DMS114 treated with DMSO at 0.1 percent for 48 hours (cell line): ENCODE data around the gene KCNQ1.

Experiments
- DNase-seq: peaks from one replicate; lab custom pipeline; 2025; ENCODE audit not compliant: unreplicated experiment; lab: John Stamatoyannopoulos, UW

KCNQ1 gene

GRCh38 chr11:2844996-2845395 is 400.2 kb downstream of the KCNQ1 start:
- no peak for DNase-seq

DNA sequence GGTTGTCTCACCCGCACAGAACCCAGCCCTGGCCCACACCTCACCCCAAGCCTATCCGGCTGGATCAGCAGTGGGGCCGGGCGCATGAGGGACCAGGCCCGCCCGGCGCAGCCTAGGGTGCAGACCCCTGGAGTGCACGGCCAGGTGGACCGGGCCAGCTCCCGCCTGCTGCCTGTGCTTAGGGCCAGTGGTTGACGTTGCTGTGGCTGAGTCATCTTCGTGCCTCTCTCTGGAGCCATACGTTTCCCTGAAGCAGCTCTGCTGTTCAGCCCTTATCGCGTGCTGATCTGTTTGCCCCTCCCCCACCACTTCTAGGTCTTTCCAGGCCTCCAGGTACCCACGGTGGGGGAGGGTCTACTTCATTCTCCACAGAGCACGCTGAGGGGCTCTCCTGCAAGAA is 401.2 kb downstream of the KCNQ1 start:
- DNase-seq, result no peak

DNA sequence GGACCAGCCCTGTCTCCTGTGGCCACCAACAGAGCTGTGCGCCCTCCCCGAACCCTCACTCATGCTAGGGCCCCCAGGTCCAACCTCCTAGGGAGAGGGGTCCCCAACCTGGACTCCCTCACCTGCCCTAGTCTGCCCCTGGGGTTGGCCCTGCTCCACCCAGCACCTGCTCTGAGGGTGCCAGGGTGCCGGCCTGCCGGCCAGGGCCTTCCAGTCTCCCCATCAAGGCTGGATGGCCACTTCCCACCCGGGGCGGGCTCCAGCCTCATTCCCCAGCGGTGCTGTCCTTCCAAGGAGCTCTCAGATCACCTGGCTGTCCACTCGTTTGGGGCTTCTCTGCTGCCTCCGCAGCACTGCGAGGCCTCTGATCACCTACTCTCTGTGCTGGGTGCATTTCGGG is 401.7 kb downstream of the KCNQ1 start:
- DNase-seq, result no peak

GRCh38 chr11:2847561-2847960 is 402.8 kb downstream of the KCNQ1 start:
- no peak for DNase-seq

DNA sequence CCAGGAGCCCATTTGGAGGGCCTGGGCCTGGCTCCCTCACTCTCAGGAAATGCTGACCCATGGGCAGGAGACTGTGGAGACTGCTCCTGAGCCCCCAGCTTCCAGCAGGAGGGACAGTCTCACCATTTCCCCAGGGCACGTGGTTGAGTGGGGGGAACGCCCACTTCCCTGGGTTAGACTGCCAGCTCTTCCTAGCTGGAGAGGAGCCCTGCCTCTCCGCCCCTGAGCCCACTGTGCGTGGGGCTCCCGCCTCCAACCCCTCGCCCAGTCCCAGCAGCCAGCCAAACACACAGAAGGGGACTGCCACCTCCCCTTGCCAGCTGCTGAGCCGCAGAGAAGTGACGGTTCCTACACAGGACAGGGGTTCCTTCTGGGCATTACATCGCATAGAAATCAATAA is 403.7 kb downstream of the KCNQ1 start:
- DNase-seq, result no peak

DNA sequence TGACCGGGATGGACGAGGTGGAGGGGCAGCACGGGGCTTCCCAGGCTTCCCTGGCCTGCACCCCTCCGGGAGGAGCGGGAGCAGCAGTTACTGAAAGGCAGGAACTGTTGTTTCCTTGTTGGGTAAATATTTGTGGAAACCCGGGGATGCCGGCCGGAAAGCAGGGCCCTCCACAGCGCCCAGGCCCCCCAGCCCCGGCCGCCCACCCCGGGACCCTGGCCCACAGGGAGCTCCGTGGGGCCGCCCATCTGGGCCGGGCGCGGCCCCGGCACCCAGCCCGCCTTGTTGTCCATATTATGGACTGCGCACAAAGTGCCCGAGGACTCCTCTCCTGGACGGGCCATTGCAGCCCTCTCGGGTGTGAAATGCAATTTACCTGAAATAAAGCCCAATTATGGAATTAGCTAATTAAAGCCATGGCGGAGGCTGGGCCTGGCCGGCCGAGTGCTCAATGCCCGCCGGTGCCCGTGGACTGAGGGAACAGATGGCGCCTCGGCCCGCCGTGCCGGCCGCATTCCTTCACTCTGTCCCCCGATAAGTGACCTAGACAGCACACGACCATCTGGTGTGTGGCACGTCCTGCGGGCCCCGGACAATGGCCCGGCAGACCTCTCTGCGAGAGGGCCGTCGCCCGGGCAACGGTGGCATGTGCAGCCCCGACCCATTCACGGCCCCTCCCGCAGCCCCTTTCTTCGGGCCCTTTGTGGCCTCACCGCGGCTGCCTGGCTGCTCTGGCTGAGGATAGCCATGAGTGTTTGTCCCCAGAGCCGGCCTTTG is 405.4 kb downstream of the KCNQ1 start:
- DNase-seq, result no peak

GRCh38 chr11:2853401-2853800 is 408.6 kb downstream of the KCNQ1 start:
- no peak for DNase-seq

- DNase-seq, result no peak
These were observed 409.3 kb downstream of the KCNQ1 start for GRCh38 chr11:2853997-2854560.

DNA sequence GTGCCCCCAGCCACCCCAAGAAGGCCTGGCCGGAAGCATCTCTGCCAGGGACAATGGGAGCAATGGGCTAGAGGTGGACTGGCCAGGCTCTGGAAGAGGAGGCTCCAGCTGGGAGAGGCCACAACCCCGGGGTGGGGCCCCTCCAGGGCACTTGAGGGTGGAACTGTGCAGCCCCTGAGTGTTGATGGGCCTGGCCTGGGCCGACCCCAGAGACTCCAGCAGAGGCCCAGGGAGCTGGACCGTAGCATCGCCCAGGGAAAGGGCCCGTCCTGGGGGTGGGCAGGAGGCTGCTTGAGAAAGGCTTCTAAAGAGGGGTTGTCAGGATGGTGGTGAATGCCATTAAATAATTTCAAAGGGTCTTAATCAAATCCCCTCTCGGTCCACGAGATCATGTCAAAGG is 410.4 kb downstream of the KCNQ1 start:
- no peak for DNase-seq

DNA sequence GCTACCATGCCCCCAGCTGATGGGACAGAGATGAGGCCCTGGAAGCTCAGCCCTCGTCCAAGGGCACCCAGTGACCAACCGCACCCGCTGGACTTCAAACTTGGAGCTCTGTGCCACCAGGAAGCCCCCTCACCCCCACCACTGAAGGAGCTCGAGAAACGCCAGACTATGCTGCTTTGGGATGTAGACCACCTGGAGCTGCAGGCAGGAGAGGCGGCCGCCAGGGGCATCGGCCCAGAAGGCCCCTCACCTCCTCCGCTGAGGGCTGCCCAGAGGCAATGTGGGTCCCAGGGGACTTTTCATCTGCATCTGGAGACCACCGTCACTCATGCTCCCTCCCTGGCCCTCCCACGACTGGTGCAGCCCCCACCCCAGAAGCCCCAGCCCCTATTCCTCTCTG is 412.5 kb downstream of the KCNQ1 start:
- no peak for DNase-seq

DNA sequence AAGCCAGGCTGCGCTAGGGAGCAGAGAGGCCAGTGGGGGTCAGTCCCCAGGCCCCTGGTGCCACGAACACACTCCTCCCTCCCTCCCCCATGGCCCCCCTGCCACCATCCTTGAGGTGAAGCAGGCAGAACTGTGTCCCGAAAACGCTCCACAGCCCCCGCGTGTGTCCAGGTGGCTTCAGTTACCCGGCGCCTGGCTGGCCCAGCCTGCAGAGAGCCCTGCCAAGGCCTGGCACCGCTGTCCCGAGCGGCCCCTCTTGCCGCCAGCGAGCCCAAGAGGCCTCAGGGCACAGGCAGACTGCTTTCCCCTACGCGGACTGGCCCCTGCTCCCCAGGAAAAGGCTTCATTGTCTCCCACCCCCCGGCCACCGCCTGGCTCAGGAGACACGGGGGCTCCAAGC is 413.1 kb downstream of the KCNQ1 start:
- DNase-seq, result no peak

DNA sequence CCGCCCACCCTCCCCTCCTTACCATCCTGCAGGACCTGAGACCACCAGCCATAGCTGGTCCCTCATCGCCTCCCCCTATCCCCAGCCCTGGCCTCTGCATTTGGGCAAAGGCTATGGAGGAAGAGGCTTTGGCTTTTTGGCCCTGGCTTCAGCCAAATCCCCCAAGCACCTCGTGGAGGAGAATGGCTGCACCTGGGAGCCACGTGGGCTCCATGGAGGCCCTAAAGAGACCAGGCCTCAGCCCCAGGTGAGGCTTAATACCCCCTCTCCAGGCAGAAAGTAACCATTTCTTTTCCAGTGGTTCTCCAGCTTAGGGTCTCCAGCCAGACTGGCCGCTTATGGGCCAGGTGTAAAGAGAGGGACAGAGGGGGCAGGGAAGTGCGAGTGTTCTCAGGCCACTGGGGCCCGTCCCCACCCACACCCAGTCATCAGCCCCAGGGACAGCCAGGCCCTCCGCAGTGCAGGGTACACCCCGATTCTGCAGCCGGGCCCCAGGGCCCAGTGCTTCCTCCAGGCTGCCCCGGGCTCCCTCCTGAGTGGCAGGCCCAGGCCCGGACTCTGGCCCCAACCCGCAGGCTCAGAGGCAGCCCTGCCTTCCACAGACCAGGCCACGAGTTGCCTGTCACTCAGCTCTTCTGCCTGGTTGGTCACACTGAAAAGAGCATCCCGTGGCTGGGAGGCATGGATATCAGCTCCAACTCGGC is 414.3 kb downstream of the KCNQ1 start:
- no peak for DNase-seq

- DNase-seq, result no peak
These were observed 414.9 kb downstream of the KCNQ1 start for GRCh38 chr11:2859699-2860037.

GRCh38 chr11:2860636-2861035 is 415.8 kb downstream of the KCNQ1 start:
- no peak for DNase-seq

DNA sequence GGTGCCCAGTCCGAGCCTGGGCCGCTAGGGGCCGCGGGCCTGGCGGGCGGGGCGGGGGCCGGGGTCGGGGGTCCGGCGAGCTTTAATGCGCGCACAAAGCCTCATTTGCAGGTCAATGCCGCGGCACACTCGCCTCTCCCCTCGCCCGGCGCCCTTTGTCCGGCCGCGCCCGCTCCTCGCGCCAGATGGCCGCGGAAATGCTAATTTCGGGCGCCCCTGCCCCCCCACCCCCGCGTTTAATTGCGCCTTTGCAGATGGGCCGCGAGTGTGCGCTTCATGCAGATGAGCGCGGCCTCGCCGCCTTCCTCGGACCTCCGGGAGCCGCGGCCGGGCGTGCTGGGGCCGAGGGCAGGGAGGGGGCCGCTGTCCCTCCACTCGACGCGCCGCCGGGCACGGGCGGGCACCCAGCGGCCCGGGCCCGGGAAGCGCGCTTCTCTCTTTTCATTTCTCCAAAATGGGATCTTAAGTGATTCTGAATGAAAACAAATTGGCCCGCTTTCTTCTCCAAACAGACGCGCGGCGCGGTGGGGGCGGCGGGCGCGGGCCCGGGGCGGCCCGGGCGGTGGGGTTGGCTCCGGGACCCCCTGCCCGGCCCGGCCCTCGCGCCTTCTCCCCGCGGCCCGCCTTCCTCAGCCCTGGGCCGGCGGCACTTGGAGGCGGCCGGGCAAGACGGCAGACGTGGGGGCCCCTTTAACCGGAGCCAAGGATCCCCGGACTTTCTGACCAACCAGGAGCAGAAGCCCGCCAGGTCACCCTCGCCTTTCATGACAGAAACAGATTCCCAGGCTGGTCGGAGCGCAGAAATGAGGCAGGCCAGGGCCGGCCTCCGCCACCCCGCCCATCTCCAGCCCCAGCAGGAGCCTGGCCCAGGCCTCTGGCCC is 417.8 kb downstream of the KCNQ1 start:
- DNase-seq, result no peak

DNA sequence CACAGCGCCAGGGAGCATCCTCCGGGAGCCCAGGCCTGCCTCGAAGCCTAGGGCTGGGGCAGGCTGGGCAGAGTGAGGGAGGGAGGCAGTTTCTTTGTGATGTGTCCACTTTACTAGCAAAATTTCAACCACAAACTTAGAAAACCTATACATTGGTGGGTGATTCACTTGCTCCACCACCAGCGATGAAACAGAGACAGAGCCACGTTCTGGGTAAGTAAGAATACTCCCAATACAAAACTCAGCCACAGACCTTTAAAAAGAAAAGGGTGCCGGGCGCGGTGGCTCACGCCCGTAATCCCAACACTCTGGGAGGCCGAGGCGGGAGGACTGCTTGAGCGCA is 418.4 kb downstream of the KCNQ1 start:
- no peak for DNase-seq

GRCh38 chr11:2864901-2865300 is 420.1 kb downstream of the KCNQ1 start:
- DNase-seq, result no peak

- no peak for DNase-seq
These were observed 421.2 kb downstream of the KCNQ1 start for GRCh38 chr11:2865922-2866577.

GRCh38 chr11:2867142-2867541 is 422.3 kb downstream of the KCNQ1 start:
- DNase-seq, result no peak

DNA sequence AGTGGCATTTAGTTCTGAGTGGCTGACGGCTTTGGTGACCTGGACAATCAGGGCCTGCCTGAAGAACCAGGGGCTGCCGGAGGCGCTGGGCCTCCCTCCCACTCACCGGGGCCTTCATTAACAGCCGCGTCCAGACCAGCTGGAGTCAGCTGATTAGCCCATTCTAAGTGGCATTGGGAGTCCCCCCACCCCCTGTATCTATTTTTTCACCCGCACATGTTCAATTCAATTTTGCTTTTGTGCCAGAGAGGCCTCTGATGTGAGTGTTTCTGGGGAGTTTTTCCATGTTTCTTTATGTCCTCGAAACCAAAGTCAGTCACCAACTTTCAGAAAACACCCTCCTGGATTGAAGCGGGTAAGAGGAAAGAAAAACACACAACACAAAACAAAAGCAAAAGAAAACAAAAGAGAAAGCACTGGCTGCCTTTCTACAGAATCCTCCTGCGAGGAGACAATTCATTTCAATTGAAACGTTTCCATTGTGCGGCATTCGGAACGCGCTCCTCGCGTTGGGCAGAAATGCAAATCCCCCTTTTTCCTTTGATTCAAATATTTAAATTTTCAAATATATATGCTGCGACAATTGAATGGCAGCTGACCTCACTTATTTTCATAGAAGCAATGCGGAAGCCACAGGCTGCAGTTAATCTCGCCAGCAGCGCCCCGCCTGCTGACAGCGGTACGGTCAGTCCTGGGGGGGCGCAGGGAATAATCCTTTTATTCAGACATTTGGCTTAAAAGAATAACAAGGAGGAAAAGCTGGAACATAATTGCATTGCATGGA is 423.1 kb downstream of the KCNQ1 start:
- DNase-seq, result no peak
